WTC11 (cell line): ENCODE results near the gene CRACR2B. TPM values are rescaled to one million over a fixed set of nuclear protein-coding genes. Genes with fewer than 3 reads are reported as not detected.

Source experiments
- ATF1 ChIP-seq: sonication (generic); formaldehyde crosslinking; IDR thresholded peaks from 2 replicates; pipeline ENCODE4 v1.8.1; 2023; ENCODE audit warnings: mild to moderate bottlenecking, moderate library complexity, missing genetic modification reagents
- ATF2 ChIP-seq: sonication (generic); formaldehyde crosslinking; IDR thresholded peaks from 2 replicates; pipeline ENCODE4 v1.8.1; 2022; ENCODE audit warnings: low read depth, missing genetic modification reagents, borderline replicate concordance
- CBFB ChIP-seq: sonication (generic); formaldehyde crosslinking; IDR thresholded peaks from 2 replicates; pipeline ENCODE4 v1.8.1; 2022; ENCODE audit warnings: mild to moderate bottlenecking, low read depth, missing genetic modification reagents
- CDX4 ChIP-seq: fragments of 250-450 bp; sonication (Bioruptor Pico); IDR thresholded peaks from 2 replicates; pipeline ENCODE4 v1.9.0; 2021; ENCODE audit warnings: moderate library complexity, mild to moderate bottlenecking, inconsistent platforms, borderline replicate concordance
- CREB1 ChIP-seq: sonication (generic); formaldehyde crosslinking; IDR thresholded peaks from 2 replicates; pipeline ENCODE4 v1.8.0; 2023; ENCODE audit warnings: mild to moderate bottlenecking, missing genetic modification reagents
- GABPB1 ChIP-seq: sonication (generic); formaldehyde crosslinking; IDR thresholded peaks from 2 replicates; pipeline ENCODE4 v1.8.1; 2023; ENCODE audit warnings: mild to moderate bottlenecking, missing genetic modification reagents
- GTF2I ChIP-seq: fragments of 250-450 bp; sonication (Bioruptor Pico); conservative IDR thresholded peaks from 2 replicates; pipeline ENCODE4 v1.4.0; 2021; ENCODE audit warnings: mild to moderate bottlenecking
- IRF1 ChIP-seq: sonication (generic); formaldehyde crosslinking; IDR thresholded peaks from 2 replicates; pipeline ENCODE4 v1.8.0; 2023; ENCODE audit warnings: missing genetic modification reagents
- JUN ChIP-seq: sonication (generic); formaldehyde crosslinking; IDR thresholded peaks from 2 replicates; pipeline ENCODE4 v1.8.0; 2023; ENCODE audit warnings: mild to moderate bottlenecking, missing genetic modification reagents
- NFATC4 ChIP-seq: fragments of 250-450 bp; sonication (Bioruptor Pico); IDR thresholded peaks from 2 replicates; pipeline ENCODE4 v1.9.0; 2021; ENCODE audit warnings: mild to moderate bottlenecking
- NR2C2 ChIP-seq: sonication (generic); formaldehyde crosslinking; IDR thresholded peaks from 2 replicates; pipeline ENCODE4 v1.8.0; 2022; ENCODE audit warnings: mild to moderate bottlenecking, missing genetic modification reagents
- PRDM15 ChIP-seq: sonication (generic); formaldehyde crosslinking; IDR thresholded peaks from 2 replicates; pipeline ENCODE4 v1.8.0; 2022; ENCODE audit warnings: missing genetic modification reagents
- RELA ChIP-seq: sonication (generic); formaldehyde crosslinking; IDR thresholded peaks from 2 replicates; pipeline ENCODE4 v1.8.1; 2022; ENCODE audit warnings: missing genetic modification reagents, mild to moderate bottlenecking, borderline replicate concordance
- RORB ChIP-seq: fragments of 250-450 bp; sonication (Bioruptor Pico); IDR thresholded peaks from 2 replicates; pipeline ENCODE4 v1.9.0; 2021; ENCODE audit warnings: mild to moderate bottlenecking
- SMAD4 ChIP-seq: sonication (generic); formaldehyde crosslinking; IDR thresholded peaks from 2 replicates; pipeline ENCODE4 v1.8.0; 2022; ENCODE audit warnings: mild to moderate bottlenecking, missing genetic modification reagents
- TEAD1 ChIP-seq: sonication (generic); formaldehyde crosslinking; IDR thresholded peaks from 2 replicates; pipeline ENCODE4 v1.8.0; 2022; ENCODE audit warnings: mild to moderate bottlenecking, missing genetic modification reagents
- TP53 ChIP-seq: sonication (generic); formaldehyde crosslinking; IDR thresholded peaks from 2 replicates; pipeline ENCODE4 v1.8.1; 2023; ENCODE audit warnings: mild to moderate bottlenecking, missing genetic modification reagents
- USF1 ChIP-seq: sonication (generic); formaldehyde crosslinking; IDR thresholded peaks from 2 replicates; pipeline ENCODE4 v1.8.0; 2022; ENCODE audit warnings: mild to moderate bottlenecking, missing genetic modification reagents
- USF2 ChIP-seq: sonication (generic); formaldehyde crosslinking; IDR thresholded peaks from 2 replicates; pipeline ENCODE4 v1.8.1; 2023; ENCODE audit warnings: mild to moderate bottlenecking, missing genetic modification reagents, moderate library complexity
- ZNF121 ChIP-seq: sonication (generic); formaldehyde crosslinking; IDR thresholded peaks from 2 replicates; pipeline ENCODE4 v1.8.0; 2023; ENCODE audit warnings: missing genetic modification reagents
- ZNF138 ChIP-seq: sonication (generic); formaldehyde crosslinking; conservative IDR thresholded peaks from 2 replicates; pipeline ENCODE4 v1.8.1; 2022; ENCODE audit warnings: mild to moderate bottlenecking, moderate library complexity, missing genetic modification reagents
- ZNF219 ChIP-seq: sonication (generic); formaldehyde crosslinking; IDR thresholded peaks from 2 replicates; pipeline ENCODE4 v1.8.0; 2023; ENCODE audit warnings: missing genetic modification reagents, mild to moderate bottlenecking, borderline replicate concordance
- ZNF281 ChIP-seq: sonication (generic); formaldehyde crosslinking; IDR thresholded peaks from 2 replicates; pipeline ENCODE4 v1.8.0; 2023; ENCODE audit warnings: mild to moderate bottlenecking, missing genetic modification reagents
- ZNF425 ChIP-seq: fragments of 250-450 bp; sonication (Bioruptor Pico); conservative IDR thresholded peaks from 2 replicates; pipeline ENCODE4 v1.9.0; 2021; ENCODE audit warnings: mild to moderate bottlenecking
- ZNF512 ChIP-seq: sonication (generic); formaldehyde crosslinking; IDR thresholded peaks from 2 replicates; pipeline ENCODE4 v1.8.1; 2022; ENCODE audit warnings: missing genetic modification reagents, borderline replicate concordance
- total RNA-seq: library from RNA; stranded (reverse); gene quantifications from 3 replicates; pipeline ENCODE4 v1.2.3, GENCODE V29; 2021

CRACR2B gene
- total RNA-seq, 1 experiment from 2014 or later: 46.5 TPM

- no peak for TF ChIP-seq ATF2 (CRISPR knock-in tag)
- TF ChIP-seq JUN: peak; percentile 45; the same call in 1 of the 2 replicates
- TF ChIP-seq ZNF121: no peak
- no peak for TF ChIP-seq GTF2I (CRISPR knock-in tag)
- TF ChIP-seq SMAD4: no peak
- TF ChIP-seq USF2 (CRISPR knock-in tag): no peak
- no peak; the same call in 1 of the 2 replicates for TF ChIP-seq CBFB
- no peak for TF ChIP-seq TEAD1 (CRISPR knock-in tag)
- peak; percentile 71; the same call in 1 of the 2 replicates for TF ChIP-seq IRF1 (CRISPR knock-in tag)
- no peak for TF ChIP-seq ZNF512 (CRISPR knock-in tag)
- no peak for TF ChIP-seq ATF1 (CRISPR knock-in tag)
- no peak for TF ChIP-seq GABPB1 (CRISPR knock-in tag)
- TF ChIP-seq ZNF281: no peak
- TF ChIP-seq TP53 (CRISPR knock-in tag): no peak
- TF ChIP-seq NFATC4 (CRISPR knock-in tag): no peak
- TF ChIP-seq NR2C2 (CRISPR knock-in tag): no peak
- TF ChIP-seq ZNF219 (CRISPR knock-in tag): 0 out of 2 replicates have a peak, but pooled peaks have one; percentile 16
- no peak for TF ChIP-seq RELA (CRISPR knock-in tag)
- no peak for TF ChIP-seq CREB1 (CRISPR knock-in tag)
- no peak for TF ChIP-seq CDX4
- no peak for TF ChIP-seq PRDM15 (CRISPR knock-in tag)
- TF ChIP-seq ZNF138 (CRISPR knock-in tag): no peak
- no peak for TF ChIP-seq ZNF425 (CRISPR knock-in tag)
- no peak for TF ChIP-seq RORB (CRISPR knock-in tag)
- TF ChIP-seq USF1: no peak; the same call in 1 of the 2 replicates
These were observed 17.6 kb upstream of the CRACR2B start (continued) for GRCh38 chr11:810040-810567.
